HG03045 (cell line): ENCODE data around the gene F10.
"Not testable (repeated sequence)": the region's sequence is repeated elsewhere in the genome, so short reads cannot be mapped to it uniquely, and the experiment has no call there.

ENCODE experiments used
- ATAC-seq: cut with Tn5 transposase; IDR thresholded peaks from one replicate; pipeline ENCODE4 v1.9.1; 2021; ENCODE audit warnings: mild to moderate bottlenecking, moderate library complexity; ENCODE audit not compliant: unreplicated experiment

Gene F10

GRCh38 chr13:113098162-113098732, 24.4 kb upstream of the F10 start:
- no peak for ATAC-seq

- ATAC-seq: no peak
Measured at GRCh38 chr13:113099142-113099541, 23.5 kb upstream of the F10 start.

GRCh38 chr13:113102302-113102701, 20.3 kb upstream of the F10 start:
- not testable (repeated sequence) for ATAC-seq

GRCh38 chr13:113102727-113103126, 19.9 kb upstream of the F10 start:
- no peak for ATAC-seq

- no peak for ATAC-seq
Measured at GRCh38 chr13:113103646-113104045, 19.0 kb upstream of the F10 start.

- ATAC-seq: no peak
Measured at GRCh38 chr13:113105032-113105920, 17.3 kb upstream of the F10 start, which contains the start of gene F7. Gene F7, plus strand, starts transcription at chr13:113105791. Its CDS starts 51 bp downstream, at chr13:113105842.

- ATAC-seq: no peak
Measured at GRCh38 chr13:113105921-113106452, 16.6 kb upstream of the F10 start.

- ATAC-seq: no peak
Measured at GRCh38 chr13:113106711-113107351, 15.8 kb upstream of the F10 start.

- ATAC-seq: not testable (repeated sequence)
Measured at GRCh38 chr13:113108521-113108920, 14.1 kb upstream of the F10 start.

- ATAC-seq: no peak
Measured at GRCh38 chr13:113109151-113110047, 13.2 kb upstream of the F10 start.

GRCh38 chr13:113110048-113110851, 12.3 kb upstream of the F10 start:
- no peak for ATAC-seq

GRCh38 chr13:113110852-113111315, 11.7 kb upstream of the F10 start:
- no peak for ATAC-seq

- not testable (repeated sequence) for ATAC-seq
Measured at GRCh38 chr13:113111821-113112220, 10.8 kb upstream of the F10 start.

- ATAC-seq: not testable (repeated sequence)
Measured at GRCh38 chr13:113112475-113112874, 10.1 kb upstream of the F10 start.

GRCh38 chr13:113112893-113113845, 9.4 kb upstream of the F10 start:
- ATAC-seq: no peak

- no peak for ATAC-seq
Measured at GRCh38 chr13:113113846-113114271, 8.7 kb upstream of the F10 start.

- no peak for ATAC-seq
Measured at GRCh38 chr13:113114511-113115362, 7.9 kb upstream of the F10 start.
